Endothelial cell of umbilical vein (primary cell): Measurements from ENCODE around the gene NTNG1. TPM values are rescaled to one million over a fixed set of nuclear protein-coding genes. Genes with fewer than 3 reads are reported as not detected.

ENCODE experiments used
- BruUV-seq: library from RNA; stranded (reverse); fragments of 400-500 nt; replicated peaks from 2 replicates; lab custom pipeline; 2021; lab: Mats Ljungman, UMichigan
- CTCF ChIA-PET: fragments of 300-600, 350-600 bp; sonication (Branson Sonifier 250); formaldehyde crosslinking; loops from one replicate; lab custom pipeline; 2021; ENCODE audit warnings: antibody characterized with exemption, inconsistent platforms; lab: Charles Lee
- POLR2A ChIA-PET: fragments of 300-600, 350-600 bp; sonication (Branson Sonifier 250); formaldehyde crosslinking; loops from one replicate; lab custom pipeline; 2021; ENCODE audit warnings: antibody characterized with exemption, inconsistent platforms; lab: Charles Lee
- DNase-seq: peaks from one replicate; pipeline ENCODE4 v3.0.0-alpha.2; 2011; ENCODE audit warnings: low read depth, low spot score
- FAIRE-seq: peaks from 2 replicates; lab custom pipeline; 2011; peaks lifted over from hg19 to GRCh38; lab: Jason Lieb, UNC
- H2AFZ ChIP-seq: 2 replicates; pipeline ENCODE4 v1.6.0; 2012; ENCODE audit warnings: low read depth, low read length, control low read depth, inconsistent platforms
- H3K27ac ChIP-seq: 2 replicates; pipeline ENCODE4 v1.5.1; 2011; ENCODE audit warnings: low read depth, mild to moderate bottlenecking, control low read depth, low read length, moderate library complexity; ENCODE audit not compliant: insufficient read depth
- H3K27me3 ChIP-seq, 2 experiments: 2 replicates each; pipeline versions ENCODE4 v1.6.0 to v1.6.1; 2011; ENCODE audit warnings: low read length in 2 of 2, mixed read lengths in 1 of 2; ENCODE audit not compliant: control insufficient read depth in 2 of 2, insufficient read depth in 2 of 2
- H3K36me3 ChIP-seq, 2 experiments: 2 replicates in 1 of 2; 3 replicates in 1 of 2; pipeline ENCODE4 v1.5.1; 2011; ENCODE audit warnings: low read length in 2 of 2, mild to moderate bottlenecking in 1 of 2, moderate library complexity in 1 of 2; ENCODE audit not compliant: control insufficient read depth in 2 of 2, insufficient read depth in 2 of 2; ENCODE audit errors: extremely low read depth in 1 of 2
- H3K4me1 ChIP-seq: 3 replicates; pipeline ENCODE4 v1.5.1; 2011; ENCODE audit warnings: mild to moderate bottlenecking, low read length; ENCODE audit not compliant: control insufficient read depth, insufficient read depth; ENCODE audit errors: extremely low read depth
- H3K4me2 ChIP-seq: 2 replicates; pipeline ENCODE4 v1.6.1; 2011; ENCODE audit warnings: low read length, control low read depth, mixed read lengths; ENCODE audit not compliant: insufficient read depth
- H3K4me3 ChIP-seq, 3 experiments: fragments of 200-600 bp in 1 of 3; sonication (generic), shearing (Covaris generic) in 1 of 3; replicated peaks in 1 of 3; 2 replicates each; pipeline ENCODE4 v1.5.1; 2011 to 2016; ENCODE audit warnings: control low read depth in 3 of 3, low read length in 3 of 3, mild to moderate bottlenecking in 2 of 3, inconsistent platforms in 1 of 3, low read depth in 1 of 3, moderate library complexity in 1 of 3; ENCODE audit not compliant: insufficient read depth in 1 of 3
- H3K79me2 ChIP-seq: 2 replicates; pipeline ENCODE4 v1.6.0; 2012; ENCODE audit warnings: low read length, inconsistent platforms; ENCODE audit not compliant: control insufficient read depth, insufficient read depth
- H3K9ac ChIP-seq: replicated peaks from 2 replicates; pipeline ENCODE3; 2011; ENCODE audit warnings: low read length, control low read depth; ENCODE audit not compliant: insufficient read depth; ENCODE audit errors: extremely low read depth
- H3K9me1 ChIP-seq: replicated peaks from 3 replicates; pipeline ENCODE4 v1.6.0; 2011; ENCODE audit warnings: mild to moderate bottlenecking, low read length; ENCODE audit not compliant: control insufficient read depth, insufficient read depth; ENCODE audit errors: extremely low read depth
- H3K9me3 ChIP-seq: replicated peaks from 2 replicates; pipeline ENCODE4 v1.5.1; 2012; ENCODE audit warnings: low read length, inconsistent platforms; ENCODE audit not compliant: control insufficient read depth, insufficient read depth
- H4K20me1 ChIP-seq: replicated peaks from 2 replicates; pipeline ENCODE3; 2011; ENCODE audit warnings: mild to moderate bottlenecking, low read length; ENCODE audit not compliant: control insufficient read depth, insufficient read depth; ENCODE audit errors: extremely low read depth
- CTCF ChIP-seq, 2 donors: IDR thresholded peaks; 1 replicate in 1 of 2; 2 replicates in 1 of 2; pipeline ENCODE4 v1.5.1; 2011; ENCODE audit warnings: low read length in 2 of 2, mild to moderate bottlenecking in 2 of 2, moderate library complexity in 2 of 2, control low read depth in 1 of 2, inconsistent platforms in 1 of 2, low read depth in 1 of 2; ENCODE audit not compliant: insufficient read depth in 1 of 2; ENCODE audit errors: extremely low read depth in 1 of 2
- EZH2 ChIP-seq: IDR thresholded peaks from 2 replicates; pipeline ENCODE4 v1.6.1; 2012; ENCODE audit warnings: borderline replicate concordance, low read depth, mild to moderate bottlenecking, moderate library complexity, low read length, inconsistent platforms; ENCODE audit not compliant: severe bottlenecking
- FOS ChIP-seq: IDR thresholded peaks from 2 replicates; pipeline ENCODE4 v1.6.1; 2011; ENCODE audit warnings: mild to moderate bottlenecking, low read length, moderate library complexity, borderline replicate concordance; ENCODE audit not compliant: insufficient read depth
- GATA2 ChIP-seq: IDR thresholded peaks from 2 replicates; pipeline ENCODE4 v1.7.0; 2011; ENCODE audit warnings: low read depth, mild to moderate bottlenecking, moderate library complexity, mixed read lengths, low read length; ENCODE audit not compliant: insufficient read length, insufficient read depth
- JUN ChIP-seq: IDR thresholded peaks from 2 replicates; pipeline ENCODE4 v1.6.1; 2011; ENCODE audit warnings: borderline replicate concordance, low read depth; ENCODE audit not compliant: insufficient read length, insufficient read depth
- MAX ChIP-seq: IDR thresholded peaks from 2 replicates; pipeline ENCODE4 v1.6.1; 2011; ENCODE audit not compliant: insufficient read depth, insufficient read length
- MYC ChIP-seq: IDR thresholded peaks from one replicate; pipeline ENCODE4 v1.6.1; 2011; ENCODE audit warnings: mild to moderate bottlenecking, low read depth, low read length
- POLR2A ChIP-seq: IDR thresholded peaks from 2 replicates; pipeline ENCODE4 v1.6.1; 2012; ENCODE audit warnings: low read depth, mild to moderate bottlenecking, control low read depth, low read length
- POLR2AphosphoS5 ChIP-seq: IDR thresholded peaks from 2 replicates; pipeline ENCODE4 v1.6.1; 2012; ENCODE audit warnings: low read depth, mild to moderate bottlenecking, control low read depth, low read length, moderate library complexity; ENCODE audit not compliant: insufficient read depth
- dilution Hi-C: fragments of 300-500 bp; cut with MboI; formaldehyde crosslinking; loops from one replicate; pipeline ENCODE4 v1.15.0; 2019; ENCODE audit warnings: low sequenced_read_pairs; ENCODE audit not compliant: extremely low pct_ligation_motif_present
- intact Hi-C: fragments of 100-400 bp; cut with micrococcal nuclease; formaldehyde crosslinking; loops from one replicate; pipeline ENCODE4 v1.10.0; 2022
- polyA plus RNA-seq, 4 experiments: library from polyadenylated mRNA; depleted of rRNA in 3 of 4; stranded (reverse) in 3 of 4; unstranded in 1 of 4; fragments of >200 nt; gene quantifications; 2 replicates each; pipeline versions ENCODE4 v1.2.1 to v1.2.3, GENCODE V29; 2011 to 2012; ENCODE audit warnings: missing spikeins in 1 of 4
- total RNA-seq: library from RNA; stranded (reverse); gene quantifications from 2 replicates; pipeline ENCODE4 v1.2.3, GENCODE V29; 2021

Gene NTNG1
- total and polyA plus RNA-seq, 2 donors (not counting 3 experiments of a cell fraction or from before 2014, with no cell fraction given) = not detected

- Histone ChIP-seq H3K9me3 (no peaks in the 10 kb centered on the region), H3K9ac (no peak overlapping the region), H4K20me1 (no peaks in the 10 kb centered on the region), H3K27ac (no peak overlapping the region), H3K4me2 (no peak overlapping the region), H3K4me1 (no peaks in the 10 kb centered on the region), H3K79me2 (no peaks in the 10 kb centered on the region), H3K27me3 (no peaks in the 10 kb centered on the region), H3K4me3 (no peak overlapping the region), H3K36me3 (no peaks in the 10 kb centered on the region), H2AFZ (no peak overlapping the region), H3K9me1 (no peaks in the 10 kb centered on the region)
- ChIA-PET POLR2A (no interaction called here), CTCF (no interaction called here)
- DNase-seq (no peak), FAIRE-seq (no peak)
- no TSS peak for BruUV-seq
- TF ChIP-seq GATA2 = no peak
- TF ChIP-seq POLR2AphosphoS5 = no peak
- TF ChIP-seq JUN = no peak
- TF ChIP-seq POLR2A = no peak
- TF ChIP-seq CTCF (IDR thresholded peaks at IDR 0.05; ENCODE audit: extremely low read depth in 1 of 2, insufficient read depth in 1 of 2, low read depth in 1 of 2, low read length in 2 of 2) = no peak
- TF ChIP-seq FOS = no peak
- no peak for TF ChIP-seq MYC
- no peak for TF ChIP-seq EZH2
- no peak for TF ChIP-seq MAX
- intact Hi-C loops (no loop called here), dilution Hi-C loops (no loop called here)
These were observed 303.0 kb downstream of the NTNG1 start for GRCh38 chr1:107443860-107444259.
